H1 (cell line): Measurements from ENCODE around the gene UBE2I. TPM values are rescaled to one million over a fixed set of nuclear protein-coding genes. Genes with fewer than 3 reads are reported as not detected.

Experiments
- CTCF ChIA-PET: fragments of 300-600 bp; sonication (Branson Sonifier 250); formaldehyde crosslinking; loops from one replicate; lab custom pipeline; 2021; ENCODE audit not compliant: partially characterized antibody; lab: Charles Lee
- POLR2A ChIA-PET: fragments of 300-600 bp; sonication (Branson Sonifier 250); formaldehyde crosslinking; loops from one replicate; lab custom pipeline; 2021; ENCODE audit warnings: inconsistent platforms; ENCODE audit not compliant: partially characterized antibody; lab: Charles Lee
- DNase-seq, 2 experiments: peaks; one replicate each; pipeline versions ENCODE4 v3.0.0 to v3.0.0-alpha.2; 2010 to 2022; ENCODE audit warnings: low spot score in 2 of 2, low read depth in 1 of 2, mixed read lengths in 1 of 2
- FAIRE-seq: peaks from 2 replicates; lab custom pipeline; 2011; peaks lifted over from hg19 to GRCh38; lab: Jason Lieb, UNC
- H2AFZ ChIP-seq: 2 replicates; pipeline ENCODE4 v1.8.1; 2012; ENCODE audit warnings: low read length, inconsistent platforms
- H2AK5ac ChIP-seq: 2 replicates; pipeline ENCODE4 v1.6.1; 2013; ENCODE audit warnings: low read depth, low read length
- H2BK120ac ChIP-seq: replicated peaks from 2 replicates; pipeline ENCODE3; 2013; ENCODE audit warnings: low read depth, low read length, inconsistent platforms
- H2BK12ac ChIP-seq: 2 replicates; pipeline ENCODE4 v1.6.1; 2013; ENCODE audit warnings: low read depth, low read length
- H2BK15ac ChIP-seq: 2 replicates; pipeline ENCODE4 v1.6.1; 2013; ENCODE audit warnings: low read length
- H2BK20ac ChIP-seq: 2 replicates; pipeline ENCODE4 v1.6.1; 2013; ENCODE audit warnings: low read length
- H2BK5ac ChIP-seq: 2 replicates; pipeline ENCODE4 v1.6.1; 2013; ENCODE audit warnings: low read depth, low read length
- H3K14ac ChIP-seq: 2 replicates; pipeline ENCODE4 v1.6.1; 2013; ENCODE audit warnings: inconsistent platforms; ENCODE audit not compliant: insufficient read length
- H3K18ac ChIP-seq: 2 replicates; pipeline ENCODE4 v1.6.1; 2013; ENCODE audit warnings: low read length; ENCODE audit errors: extremely low read depth
- H3K23ac ChIP-seq: 2 replicates; pipeline ENCODE4 v1.6.1; 2013; ENCODE audit warnings: inconsistent platforms; ENCODE audit not compliant: insufficient read length
- H3K23me2 ChIP-seq: 2 replicates; pipeline ENCODE4 v1.6.1; 2013; ENCODE audit warnings: low read depth, low read length
- H3K27ac ChIP-seq: 2 replicates; pipeline ENCODE4 v1.6.1; 2011; ENCODE audit warnings: low read depth, low read length, inconsistent platforms
- H3K27me3 ChIP-seq, 4 experiments: replicated peaks in 1 of 4; 1 replicate in 1 of 4; 2 replicates in 3 of 4; pipeline versions ENCODE4 v1.6.1 to v1.8.1; 2011 to 2013; ENCODE audit warnings: low read length in 3 of 4, mild to moderate bottlenecking in 3 of 4, inconsistent platforms in 2 of 4, mixed read lengths in 2 of 4, moderate library complexity in 1 of 4; ENCODE audit not compliant: control insufficient read depth in 3 of 4, insufficient read depth in 3 of 4; ENCODE audit errors: extremely low read depth in 1 of 4
- H3K36me3 ChIP-seq, 4 experiments: 2 replicates each; pipeline versions ENCODE4 v1.6.1 to v1.8.1; 2011 to 2013; ENCODE audit warnings: mild to moderate bottlenecking in 4 of 4, low read length in 3 of 4, moderate library complexity in 2 of 4, control low read depth in 1 of 4, inconsistent platforms in 1 of 4; ENCODE audit not compliant: insufficient read depth in 4 of 4, control insufficient read depth in 2 of 4
- H3K4ac ChIP-seq: replicated peaks from 2 replicates; pipeline ENCODE3; 2013; ENCODE audit warnings: low read length, low read depth, mixed read lengths, inconsistent platforms; ENCODE audit not compliant: insufficient read length
- H3K4me1 ChIP-seq, 4 experiments: replicated peaks in 1 of 4; 1 replicate in 1 of 4; 2 replicates in 3 of 4; pipeline versions ENCODE4 v1.6.1 to v1.8.1; 2011 to 2013; ENCODE audit warnings: low read length in 3 of 4, inconsistent platforms in 2 of 4, mixed read lengths in 1 of 4; ENCODE audit not compliant: insufficient read depth in 4 of 4, control insufficient read depth in 3 of 4
- H3K4me2 ChIP-seq, 2 experiments: 2 replicates each; pipeline versions ENCODE4 v1.6.1 to v1.8.1; 2011 to 2013; ENCODE audit warnings: low read depth in 2 of 2, low read length in 2 of 2, control low read depth in 1 of 2, inconsistent platforms in 1 of 2, mild to moderate bottlenecking in 1 of 2; ENCODE audit not compliant: insufficient read depth in 1 of 2
- H3K4me3 ChIP-seq, 4 experiments: fragments of 200-600, 300-600 bp in 1 of 4; sonication (generic), shearing (Covaris generic), sonication (Bioruptor Twin) in 1 of 4; 2 replicates each; pipeline versions ENCODE4 v1.5.1 to v1.8.1; 2011 to 2016; ENCODE audit warnings: low read length in 4 of 4, low read depth in 3 of 4, control low read depth in 2 of 4, inconsistent platforms in 2 of 4, mild to moderate bottlenecking in 2 of 4, mixed read lengths in 1 of 4, moderate library complexity in 1 of 4; ENCODE audit not compliant: insufficient read depth in 2 of 4; ENCODE audit errors: extremely low read depth in 1 of 4
- H3K56ac ChIP-seq: replicated peaks from 2 replicates; pipeline ENCODE3; 2013; ENCODE audit warnings: low read depth, mild to moderate bottlenecking, mixed read lengths, low read length, inconsistent platforms; ENCODE audit not compliant: insufficient read length
- H3K79me1 ChIP-seq: 2 replicates; pipeline ENCODE4 v1.6.1; 2013; ENCODE audit warnings: low read depth, low read length, control low read depth
- H3K79me2 ChIP-seq, 2 experiments: 2 replicates each; pipeline versions ENCODE4 v1.6.1 to v1.8.1; 2012 to 2013; ENCODE audit warnings: low read length in 2 of 2, mild to moderate bottlenecking in 2 of 2, inconsistent platforms in 1 of 2; ENCODE audit not compliant: insufficient read depth in 2 of 2, control insufficient read depth in 1 of 2
- H3K9ac ChIP-seq, 4 experiments: replicated peaks in 1 of 4; 1 replicate in 1 of 4; 2 replicates in 3 of 4; pipeline versions ENCODE4 v1.6.1 to v1.8.1; 2011 to 2013; ENCODE audit warnings: low read depth in 3 of 4, low read length in 3 of 4, control low read depth in 2 of 4, mild to moderate bottlenecking in 2 of 4, moderate library complexity in 2 of 4, inconsistent platforms in 1 of 4; ENCODE audit errors: extremely low read depth in 1 of 4
- H3K9me3 ChIP-seq, 2 experiments: 2 replicates each; pipeline versions ENCODE4 v1.6.1 to v1.8.1; 2012 to 2013; ENCODE audit warnings: mild to moderate bottlenecking in 2 of 2, moderate library complexity in 2 of 2, control low read depth in 1 of 2, inconsistent platforms in 1 of 2, low read depth in 1 of 2, low read length in 1 of 2, mixed read lengths in 1 of 2; ENCODE audit not compliant: insufficient read depth in 2 of 2
- H4K20me1 ChIP-seq, 2 experiments: replicated peaks in 1 of 2; 2 replicates each; pipeline versions ENCODE3 to v1.8.1; 2011 to 2013; ENCODE audit warnings: inconsistent platforms in 2 of 2, low read length in 2 of 2, mild to moderate bottlenecking in 1 of 2; ENCODE audit not compliant: insufficient read depth in 2 of 2, control insufficient read depth in 1 of 2
- H4K5ac ChIP-seq: 2 replicates; pipeline ENCODE4 v1.6.1; 2013; ENCODE audit warnings: low read length, low read depth, mixed read lengths, inconsistent platforms; ENCODE audit not compliant: insufficient read length
- H4K8ac ChIP-seq: 2 replicates; pipeline ENCODE4 v1.8.0; 2013; ENCODE audit warnings: mild to moderate bottlenecking, moderate library complexity, low read length, inconsistent platforms; ENCODE audit not compliant: insufficient read depth; ENCODE audit errors: extremely low read depth
- H4K91ac ChIP-seq: replicated peaks from 2 replicates; pipeline ENCODE3; 2013; ENCODE audit warnings: low read length, mixed read lengths, inconsistent platforms; ENCODE audit not compliant: insufficient read length
- ATF2 ChIP-seq: IDR thresholded peaks from 2 replicates; pipeline ENCODE4 v1.6.1; 2012; ENCODE audit warnings: low read length, inconsistent platforms
- E2F6 ChIP-seq: IDR thresholded peaks from 2 replicates; pipeline ENCODE4 v1.6.1; 2012; ENCODE audit warnings: inconsistent platforms
- SP4 ChIP-seq: IDR thresholded peaks from 2 replicates; pipeline ENCODE4 v1.6.1; 2012; ENCODE audit warnings: low read length, inconsistent platforms
- SUZ12 ChIP-seq: fragments of 200-600 bp; sonication (generic); IDR thresholded peaks from 2 replicates; pipeline ENCODE4 v1.6.1; 2012; ENCODE audit warnings: mild to moderate bottlenecking, inconsistent platforms, low read length, moderate library complexity, mixed read lengths
- TAF1 ChIP-seq: IDR thresholded peaks from 2 replicates; pipeline ENCODE4 v1.6.1; 2011; ENCODE audit warnings: mild to moderate bottlenecking, low read depth, low read length
- TCF12 ChIP-seq: IDR thresholded peaks from 2 replicates; pipeline ENCODE4 v1.6.1; 2011; ENCODE audit warnings: low read depth, mild to moderate bottlenecking, low read length
- WGBS, 2 experiments: shearing (Covaris generic) in 1 of 2; methylation state at CpG; one replicate each; pipeline versions ENCODE4 v1.1.6 to v1.1.7; 2013 to 2015; ENCODE audit warnings: low lambda C conversion rate in 2 of 2, mixed read lengths in 2 of 2, inconsistent platforms in 1 of 2, low coverage in 1 of 2, missing lambda C conversion rate in 1 of 2; ENCODE audit not compliant: insufficient replicate concordance in 2 of 2, insufficient coverage in 1 of 2, insufficient read length in 1 of 2; ENCODE audit errors: extremely low coverage in 1 of 2, missing lambda C conversion rate in 1 of 2; 5-methylcytosine and 5-hydroxymethylcytosine counted together
- polyA plus RNA-seq, 7 experiments: library from polyadenylated mRNA; depleted of rRNA in 3 of 7; stranded (reverse) in 5 of 7; unstranded in 2 of 7; fragments of >200 nt in 5 of 7; fragments of 200-250 nt in 2 of 7; gene quantifications; 1 replicate in 5 of 7; 2 replicates in 1 of 7; 4 replicates in 1 of 7; pipeline versions ENCODE4 v1.2.1 to v1.2.3, GENCODE V29; 2011 to 2013; ENCODE audit warnings: missing spikeins in 2 of 7, mixed read lengths in 2 of 7
- total RNA-seq: library from RNA; stranded (reverse); fragmentation: NEBNext Ultra II Directional; extraction: Animal tissue kit (Norgen Biotek cat#: 25700); gene quantifications from 2 replicates; pipeline ENCODE4 v1.2.1, GENCODE V29; 2021

Gene UBE2I
- total and polyA plus RNA-seq, 2 of the 8 experiments (the other 6 are each of a cell fraction or from before 2014, with no cell fraction given) = 148 to 268 TPM

- Histone ChIP-seq H3K56ac (no peak overlapping the region), H2BK15ac (no peak overlapping the region), H3K79me2 (no peaks in the 10 kb centered on the region), H3K9ac (no peak overlapping the region), H3K27me3 (peaks cover 14 to 35% (median 24%) of the 10 kb centered on the region in 4 experiments), H3K4me3 (no peak overlapping the region), H3K23me2 (peaks cover 4% of the 10 kb centered on the region; the same call in 1 of the 2 replicates), H2AFZ (no peak overlapping the region), H4K8ac (peak overlapping the region; percentile 25; the same call in 1 of the 2 replicates), H2AK5ac (no peak overlapping the region), H3K4me2 (no peak overlapping the region), H3K23ac (no peak overlapping the region), H3K4me1 (peaks cover 0 to 13% (median 4%) of the 10 kb centered on the region in 4 experiments; a peak in 4 of 7 replicates), H3K9me3 (no peaks in the 10 kb centered on the region), H2BK120ac (no peak overlapping the region), H3K79me1 (no peaks in the 10 kb centered on the region), H3K14ac (no peak overlapping the region), H4K5ac (no peak overlapping the region), H4K91ac (no peak overlapping the region), H4K20me1 (peaks cover 7 to 23% of the 10 kb centered on the region in 2 experiments), H3K4ac (no peak overlapping the region), H3K18ac (no peak overlapping the region), H2BK12ac (0 out of 2 replicates have a peak overlapping the region, but pooled peaks have one; percentile 27), H2BK5ac (no peak overlapping the region), H3K27ac (no peak overlapping the region), H3K36me3 (no peaks in the 10 kb centered on the region), H2BK20ac (no peak overlapping the region)
- ChIA-PET POLR2A (no interaction called here), CTCF (interaction anchor here (0.6 to 5.2 kb wide), 7 partner anchors 9 to 739 kb away, joined by 3 to 43 read pairs (median 3); no protein-coding TSS in a partner anchor)
- TF ChIP-seq ATF2 (no peak), SP4 (no peak), E2F6 (0 out of 2 replicates have a peak, but pooled peaks have one; percentile 0), TCF12 (no peak), TAF1 (no peak), SUZ12 (no peak)
- WGBS, 2 experiments = 72% methylated on average over 15 of the region's 31 CpGs; no CpG with 5 or more reads in 1 of the 2 experiments
- FAIRE-seq = no peak
- DNase-seq = no peak
These were observed 29.6 kb downstream of the UBE2I start for GRCh38 chr16:1338855-1339675.
